ENCODE data around the gene CCND3. TPM values are rescaled to one million over a fixed set of nuclear protein-coding genes. Genes with fewer than 3 reads are reported as not detected.

CCND3 gene
- total and polyA plus RNA-seq, 2 of the 13 experiments (the other 11 are each of a cell fraction or from before 2014, with no cell fraction given) = 4.3 to 7.2 TPM

GRCh38 chr6:41938590-41939175 is 2.9 kb downstream of the CCND3 start:
- CTCF ChIA-PET (ENCODE audit: low intra/inter-chr PET ratio, low total read pairs) = no interaction called here
- in situ Hi-C loops (cut with HindIII; ENCODE audit: extremely low pct_ligation_motif_present, low pct_unique_long_range_greater_than_20kb) = loop anchor here (5.0 kb wide), 1 partner anchor 104 kb away; no protein-coding TSS in a partner anchor
- Histone ChIP-seq H3K36me3 (replicated peaks in 1 of 2; ENCODE audit: control insufficient read depth in 1 of 2, insufficient read depth in 2 of 2, low read length in 2 of 2) (peaks cover 4 to 16% of the 10 kb centered on the region in 2 experiments; a peak in 4 of 5 replicates), H3K79me2 (ENCODE audit: insufficient read depth, low read length) (no peaks in the 10 kb centered on the region), H3K4me1 (ENCODE audit: insufficient read depth, low read length) (peaks cover 39% of the 10 kb centered on the region), H3K4me2 (ENCODE audit: low read depth, low read length) (no peak overlapping the region), H3K9ac (ENCODE audit: insufficient read depth, low read depth, low read length) (no peak overlapping the region), H3K27me3 (ENCODE audit: control insufficient read depth in 1 of 2, insufficient read depth in 2 of 2, low read length in 2 of 2) (no peaks in the 10 kb centered on the region), H3K4me3 (replicated peaks in 1 of 3; ENCODE audit: insufficient read depth in 1 of 3, low read depth in 2 of 3, low read length in 3 of 3) (no peak overlapping the region), H2AFZ (ENCODE audit: low read length) (no peak overlapping the region), H3K27ac (ENCODE audit: extremely low read length, insufficient read depth, low read length) (no peak overlapping the region), H4K20me1 (ENCODE audit: insufficient read depth, low read length) (peaks cover 7% of the 10 kb centered on the region; the same call in 1 of the 2 replicates), H3K9me3 (ENCODE audit: low read length) (no peaks in the 10 kb centered on the region)
- intact Hi-C loops (cut with micrococcal nuclease; ENCODE audit: unreplicated experiment) = loop anchor here (5.0 kb wide), 1 partner anchor 156 kb away; the partner anchor contains the start of gene PRICKLE4
- DNase-seq (ENCODE audit: low spot score) = no peak
- TF ChIP-seq ZFYVE20 (CRISPR knock-in tag; IDR thresholded peaks at IDR 0.05; ENCODE audit: borderline replicate concordance, low read depth) (no peak), UBTF (CRISPR knock-in tag; IDR thresholded peaks at IDR 0.05) (no peak), ZHX2 (IDR thresholded peaks at IDR 0.05; ENCODE audit: low read depth) (no peak), ZHX2 (CRISPR knock-in tag; IDR thresholded peaks at IDR 0.05; ENCODE audit: borderline replicate concordance) (no peak), ZNF343 (CRISPR knock-in tag; IDR thresholded peaks at IDR 0.05) (no peak), XBP1 (CRISPR knock-in tag; IDR thresholded peaks at IDR 0.05) (no peak), ZBTB33 (CRISPR knock-in tag; IDR thresholded peaks at IDR 0.05) (no peak), ZNF747 (CRISPR knock-in tag; IDR thresholded peaks at IDR 0.05; ENCODE audit: borderline replicate concordance) (no peak)
- FAIRE-seq = no peak
- WGBS (ENCODE audit: low lambda C conversion rate) = 91% methylated on average over 5 of the region's 5 CpGs
- POLR2A ChIA-PET = interaction anchor here (1.4 to 7.4 kb wide), 2 partner anchors 17 kb away, joined by 5 to 45 read pairs; partner anchors contain the start of genes BYSL and MED20
- ATAC-seq = no peak
- no TSS peak for BruUV-seq (replicated peaks)
